HepG2 (cell line): ENCODE data around the gene TOGARAM1. TPM values are rescaled to one million over a fixed set of nuclear protein-coding genes. Genes with fewer than 3 reads are reported as not detected.

ENCODE experiments used
- ATAC-seq: fragments of 200-7000 bp; cut with Tn5 transposase; 3 replicates; pipeline ENCODE4 v1.9.1; 2020; ENCODE audit warnings: mild to moderate bottlenecking, moderate library complexity
- BruUV-seq: library from RNA; stranded (reverse); fragments of 400-500 nt; replicated peaks from 2 replicates; lab custom pipeline; 2021; lab: Mats Ljungman, UMichigan
- CTCF ChIA-PET: fragments of 300-600 bp; formaldehyde crosslinking; extraction: SDS; loops from one replicate; lab custom pipeline; 2021; ENCODE audit warnings: low total read pairs, inconsistent platforms, low intra/inter-chr PET ratio; lab: Yijun Ruan, JAX
- POLR2A ChIA-PET: fragments of 350-600 bp; sonication (Branson Sonifier 250); formaldehyde crosslinking; loops from one replicate; lab custom pipeline; 2020; ENCODE audit warnings: antibody characterized with exemption, inconsistent platforms; lab: Yijun Ruan, JAX
- DNase-seq: peaks from one replicate; pipeline ENCODE4 v3.0.0-alpha.2; 2015; ENCODE audit warnings: low spot score
- FAIRE-seq: peaks from 3 replicates; lab custom pipeline; 2011; peaks lifted over from hg19 to GRCh38; lab: Jason Lieb, UNC
- H2AFZ ChIP-seq: one replicate; pipeline ENCODE4 v1.6.1; 2011; ENCODE audit warnings: low read length, inconsistent platforms
- H3K27ac ChIP-seq: fragments of 300-600 bp; 3 replicates; pipeline ENCODE4 v1.8.0; 2011; ENCODE audit warnings: mixed run types, mild to moderate bottlenecking, mixed read lengths, low read length, inconsistent platforms; ENCODE audit not compliant: insufficient read depth; ENCODE audit errors: extremely low read length
- H3K27me3 ChIP-seq, 2 experiments: fragments of 200-600 bp in 1 of 2; 2 replicates in 1 of 2; 3 replicates in 1 of 2; pipeline versions ENCODE4 v1.6.0 to v1.8.0; 2011; ENCODE audit warnings: low read length in 2 of 2, mild to moderate bottlenecking in 2 of 2, moderate library complexity in 2 of 2, inconsistent platforms in 1 of 2; ENCODE audit not compliant: insufficient read depth in 2 of 2, control insufficient read depth in 1 of 2
- H3K36me3 ChIP-seq, 2 experiments: fragments of 200-600 bp in 1 of 2; replicated peaks in 1 of 2; 2 replicates in 1 of 2; 3 replicates in 1 of 2; pipeline versions ENCODE4 v1.5.1 to v1.8.0; 2011; ENCODE audit warnings: low read length in 2 of 2, inconsistent platforms in 1 of 2; ENCODE audit not compliant: insufficient read depth in 2 of 2, control insufficient read depth in 1 of 2
- H3K4me1 ChIP-seq: 2 replicates; pipeline ENCODE4 v1.5.1; 2012; ENCODE audit warnings: low read length, inconsistent platforms; ENCODE audit not compliant: insufficient read depth
- H3K4me2 ChIP-seq: 2 replicates; pipeline ENCODE4 v1.6.0; 2011; ENCODE audit warnings: low read depth, low read length, inconsistent platforms
- H3K4me3 ChIP-seq, 3 experiments: fragments of 200-600 bp in 1 of 3; sonication (generic), shearing (Covaris generic) in 1 of 3; replicated peaks in 1 of 3; 2 replicates each; pipeline ENCODE4 v1.5.1; 2011 to 2016; ENCODE audit warnings: low read length in 3 of 3, inconsistent platforms in 2 of 3, low read depth in 2 of 3, mild to moderate bottlenecking in 2 of 3, control low read depth in 1 of 3, mixed read lengths in 1 of 3; ENCODE audit not compliant: insufficient read depth in 1 of 3
- H3K79me2 ChIP-seq: one replicate; pipeline ENCODE4 v1.6.1; 2011; ENCODE audit warnings: low read length, inconsistent platforms; ENCODE audit not compliant: insufficient read depth
- H3K9ac ChIP-seq: 2 replicates; pipeline ENCODE4 v1.6.0; 2011; ENCODE audit warnings: mild to moderate bottlenecking, low read depth, low read length, inconsistent platforms; ENCODE audit not compliant: insufficient read depth
- H3K9me3 ChIP-seq: 2 replicates; pipeline ENCODE4 v1.5.1; 2012; ENCODE audit warnings: mild to moderate bottlenecking, low read length
- H4K20me1 ChIP-seq: 2 replicates; pipeline ENCODE4 v1.6.0; 2011; ENCODE audit warnings: inconsistent platforms, mild to moderate bottlenecking, low read length, moderate library complexity; ENCODE audit not compliant: insufficient read depth
- BRD4 ChIP-seq: sonication (generic); formaldehyde crosslinking; IDR thresholded peaks from 2 replicates; pipeline ENCODE4 v1.4.0; 2020; ENCODE audit warnings: missing genetic modification reagents
- CREM ChIP-seq, 2 experiments: sonication (generic) in 1 of 2; formaldehyde crosslinking in 1 of 2; IDR thresholded peaks; 2 replicates each; pipeline versions ENCODE4 v1.4.0 to v1.6.1; 2016 to 2020; ENCODE audit warnings: antibody characterized with exemption in 1 of 2, mild to moderate bottlenecking in 1 of 2, missing genetic modification reagents in 1 of 2
- DMAP1 ChIP-seq: IDR thresholded peaks from 2 replicates; pipeline ENCODE4 v1.6.1; 2016
- EED ChIP-seq: sonication (generic); formaldehyde crosslinking; IDR thresholded peaks from 2 replicates; pipeline ENCODE4 v1.5.0; 2020; ENCODE audit warnings: mild to moderate bottlenecking, missing genetic modification reagents
- KLF16 ChIP-seq, 2 experiments: sonication (generic) in 1 of 2; formaldehyde crosslinking in 1 of 2; IDR thresholded peaks; 2 replicates each; pipeline versions ENCODE4 v1.6.1 to v1.8.0; 2016 to 2023; ENCODE audit warnings: missing genetic modification reagents in 2 of 2, missing compliant biosample characterization in 1 of 2
- MATR3 ChIP-seq: sonication (generic); formaldehyde crosslinking; IDR thresholded peaks from 2 replicates; pipeline ENCODE4 v1.4.0; 2020; ENCODE audit warnings: missing genetic modification reagents
- MLXIP ChIP-seq: sonication (generic); formaldehyde crosslinking; IDR thresholded peaks from 2 replicates; pipeline ENCODE4 v1.9.0; 2021; ENCODE audit warnings: missing genetic modification reagents, borderline replicate concordance
- SNAPC5 ChIP-seq: sonication (generic); formaldehyde crosslinking; IDR thresholded peaks from 2 replicates; pipeline ENCODE4 v1.8.1; 2023; ENCODE audit warnings: mild to moderate bottlenecking, missing genetic modification reagents, borderline replicate concordance
- STAG1 ChIP-seq: sonication (generic); formaldehyde crosslinking; IDR thresholded peaks from 2 replicates; pipeline ENCODE4 v1.4.0; 2020; ENCODE audit warnings: missing genetic modification reagents
- TAF15 ChIP-seq: fragments of 200-400 bp; formaldehyde crosslinking; IDR thresholded peaks from one replicate; pipeline ENCODE4 v1.6.1; 2018; ENCODE audit warnings: mild to moderate bottlenecking, low read depth, low read length; ENCODE audit not compliant: poor library complexity, severe bottlenecking
- TEAD2 ChIP-seq: sonication (generic); formaldehyde crosslinking; IDR thresholded peaks from 2 replicates; pipeline ENCODE4 v1.9.0; 2021; ENCODE audit warnings: missing genetic modification reagents
- ZNF12 ChIP-seq: sonication (generic); formaldehyde crosslinking; IDR thresholded peaks from 2 replicates; pipeline ENCODE4 v1.5.0; 2020; ENCODE audit warnings: missing genetic modification reagents
- ZNF33A ChIP-seq: sonication (generic); formaldehyde crosslinking; IDR thresholded peaks from 2 replicates; pipeline ENCODE4 v1.5.1; 2020; ENCODE audit warnings: missing genetic modification reagents, mild to moderate bottlenecking, moderate library complexity, borderline replicate concordance
- WGBS: methylation state at CpG from one replicate; pipeline ENCODE4 v1.1.6; 2017; ENCODE audit warnings: low lambda C conversion rate; 5-methylcytosine and 5-hydroxymethylcytosine counted together
- in situ Hi-C: cut with HindIII; loops from 2 replicates; pipeline ENCODE4 v1.10.0; 2017; ENCODE audit warnings: low pct_unique_long_range_greater_than_20kb; ENCODE audit not compliant: extremely low pct_ligation_motif_present
- intact Hi-C: fragments of 100-400 bp; cut with micrococcal nuclease; formaldehyde crosslinking; loops from one replicate; pipeline ENCODE4 v1.10.0; 2022; ENCODE audit not compliant: unreplicated experiment
- polyA plus RNA-seq, 8 experiments: library from polyadenylated mRNA; depleted of rRNA in 3 of 8; stranded (reverse) in 7 of 8; unstranded in 1 of 8; fragments of >200 nt; fragmentation: Illumina TruSeq in 4 of 8; extraction: Trizol in 4 of 8; gene quantifications; 2 replicates each; pipeline versions ENCODE4 v1.2.1 to v1.2.3, GENCODE V29; 2011 to 2016; ENCODE audit warnings: low read depth in 4 of 8, missing spikeins in 1 of 8, mixed read lengths in 1 of 8; ENCODE audit not compliant: insufficient read depth in 1 of 8
- total RNA-seq, 5 experiments: library from RNA; depleted of rRNA; stranded (reverse); fragments of >200 nt; fragmentation: Illumina TruSeq; extraction: Trizol; gene quantifications; 2 replicates each; pipeline ENCODE4 v1.2.3, GENCODE V29; 2016; ENCODE audit warnings: low read depth in 1 of 5

The TOGARAM1 gene
- total and polyA plus RNA-seq, 2 of the 13 experiments (the other 11 are each of a cell fraction or from before 2014, with no cell fraction given): 5.6 to 9.8 TPM

- Histone ChIP-seq H3K27me3 (no peaks in the 10 kb centered on the region), H3K4me2 (no peak overlapping the region), H3K27ac (no peak overlapping the region), H2AFZ (no peak overlapping the region), H3K9me3 (no peaks in the 10 kb centered on the region), H3K36me3 (peaks cover 0 to 3% of the 10 kb centered on the region in 2 experiments; a peak in 2 of 5 replicates), H3K4me1 (no peaks in the 10 kb centered on the region), H3K9ac (no peak overlapping the region), H4K20me1 (no peaks in the 10 kb centered on the region), H3K79me2 (no peaks in the 10 kb centered on the region), H3K4me3 (no peak overlapping the region)
- FAIRE-seq (no peak), DNase-seq (no peak), ATAC-seq (no peak)
- WGBS: 74% methylated on average over 2 of the region's 2 CpGs
- in situ Hi-C loops: no loop called here
- ChIA-PET POLR2A (no interaction called here), CTCF (no interaction called here)
- no TSS peak for BruUV-seq
- intact Hi-C loops: no loop called here
- no peak for TF ChIP-seq STAG1 (CRISPR knock-in tag)
- no peak for TF ChIP-seq EED (CRISPR knock-in tag)
- no peak for TF ChIP-seq KLF16 (CRISPR knock-in tag; IDR thresholded peaks at IDR 0.05)
- no peak for TF ChIP-seq ZNF12 (CRISPR knock-in tag)
- no peak for TF ChIP-seq MLXIP (CRISPR knock-in tag)
- TF ChIP-seq MATR3 (CRISPR knock-in tag): no peak
- no peak for TF ChIP-seq TEAD2 (CRISPR knock-in tag)
- no peak for TF ChIP-seq TAF15
- no peak for TF ChIP-seq DMAP1 (CRISPR knock-in tag)
- TF ChIP-seq BRD4 (CRISPR knock-in tag): no peak
- no peak for TF ChIP-seq ZNF33A (CRISPR knock-in tag)
- TF ChIP-seq CREM (IDR thresholded peaks at IDR 0.05): no peak
- no peak for TF ChIP-seq CREM (CRISPR knock-in tag; IDR thresholded peaks at IDR 0.05)
- no peak for TF ChIP-seq SNAPC5 (CRISPR knock-in tag)
Observed at GRCh38 chr14:45003924-45004323, 41.9 kb downstream of the TOGARAM1 start.
